Stimulated activated CD8-positive, alpha-beta memory T cell treated with anti-CD3 and anti-CD28 coated beads, Interleukin-7, amount 100 ng/mL, for 4 hours (primary cell): Measurements from ENCODE around the gene ITPK1.

Source experiments
- DNase-seq, 2 donors: peaks; one replicate each; pipeline ENCODE4 v3.0.0-alpha.2; 2020; ENCODE audit warnings: low read depth in 2 of 2

Gene ITPK1

GRCh38 chr14:93010522-93011140 lies 105.1 kb downstream of the ITPK1 start:
- DNase-seq = no peak

DNA sequence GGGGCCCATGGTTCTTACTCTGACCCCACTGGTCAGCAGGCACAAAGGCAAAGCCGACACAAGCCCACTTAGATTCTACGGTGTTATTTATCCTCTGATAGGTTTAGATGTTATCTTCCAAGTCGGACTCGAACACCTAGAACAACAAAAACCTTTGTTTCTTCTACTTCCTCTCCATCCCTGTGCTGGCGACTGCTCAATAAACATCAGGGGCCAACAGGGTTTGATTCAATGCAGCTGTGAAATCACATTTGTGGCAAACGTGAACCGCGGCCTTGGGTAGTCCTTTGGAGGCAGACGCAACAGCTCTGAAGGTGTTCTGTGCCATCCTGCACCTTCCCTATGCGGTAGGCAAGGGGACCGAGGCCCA lies 105.6 kb downstream of the ITPK1 start:
- no peak for DNase-seq

GRCh38 chr14:93009471-93010129 lies 106.1 kb downstream of the ITPK1 start:
- no peak for DNase-seq

DNA sequence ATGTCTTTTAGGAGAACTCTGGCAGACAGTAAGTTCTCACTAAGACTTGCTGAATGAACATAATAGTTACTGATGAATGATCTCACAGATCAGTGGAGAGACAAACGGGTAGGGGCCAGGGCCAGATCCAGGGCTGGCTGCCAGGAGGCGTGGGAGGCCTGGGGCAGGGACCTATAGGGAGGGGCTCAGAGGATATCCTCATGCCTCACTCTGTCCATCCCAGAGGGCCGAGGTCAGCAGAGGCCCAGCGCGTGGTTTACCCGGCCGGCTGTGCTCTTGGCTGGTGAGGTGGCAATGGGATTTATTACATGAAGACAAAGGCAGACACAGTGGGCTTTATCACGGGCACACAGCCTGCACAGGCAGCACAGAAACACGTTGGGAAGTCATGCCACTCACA lies 107.3 kb downstream of the ITPK1 start:
- no peak for DNase-seq

DNA sequence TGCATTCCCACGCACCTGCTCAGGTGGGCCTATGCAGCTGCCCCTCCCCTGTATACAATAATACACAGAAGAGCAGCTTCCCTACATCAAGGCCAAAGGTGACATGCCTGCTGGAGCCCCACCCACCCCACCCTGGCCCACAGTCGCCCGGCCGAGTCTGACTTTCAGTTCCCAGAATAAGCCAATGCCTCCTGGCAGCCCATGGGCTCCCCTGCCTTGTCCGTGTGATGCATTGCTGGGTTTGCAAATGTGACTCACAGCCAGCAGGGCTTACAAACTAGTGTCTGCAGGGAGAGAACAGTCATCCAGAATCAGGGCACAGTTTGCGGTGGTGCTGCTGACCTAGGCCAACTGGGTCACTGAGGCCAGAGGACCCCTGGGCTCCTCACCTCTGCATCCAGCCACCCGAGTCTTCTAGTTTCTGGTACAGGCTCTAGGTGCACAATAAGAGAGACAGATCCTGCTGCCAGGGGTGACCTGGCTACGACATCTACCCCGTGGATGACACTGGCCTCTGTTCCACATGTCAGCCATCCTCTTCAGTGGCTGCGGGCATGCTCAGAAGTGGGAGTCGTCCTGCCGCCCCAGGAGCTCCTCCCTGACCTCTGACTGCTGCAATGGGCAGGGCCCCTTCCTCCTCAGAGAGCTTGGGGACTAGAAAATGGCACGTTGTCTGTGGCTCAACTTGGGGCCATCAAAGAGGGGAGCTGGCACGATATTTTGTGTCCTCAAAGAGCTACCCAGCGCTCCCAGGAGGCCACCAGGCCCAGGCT lies 108.3 kb downstream of the ITPK1 start:
- no peak for DNase-seq

GRCh38 chr14:93006567-93007051 lies 109.1 kb downstream of the ITPK1 start:
- DNase-seq = no peak

DNA sequence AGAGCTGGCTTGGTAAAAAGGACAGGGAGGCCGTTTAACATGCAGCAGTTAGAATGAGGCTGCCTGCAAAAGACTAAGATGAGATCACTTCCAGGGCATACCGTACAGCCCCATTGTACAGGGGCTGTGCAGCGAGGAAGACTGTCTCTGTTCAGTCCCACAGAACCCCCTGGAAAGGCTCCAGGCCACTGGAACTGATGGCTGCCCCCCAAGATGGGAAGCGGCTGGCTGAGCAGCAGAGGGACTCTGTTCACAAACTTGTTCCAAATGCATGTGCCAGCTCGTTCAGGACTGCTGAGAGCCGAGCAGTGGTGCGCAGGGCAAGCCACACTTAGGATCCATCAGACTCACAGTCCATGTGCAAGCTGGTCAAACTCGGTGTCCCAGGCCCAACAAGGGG lies 109.9 kb downstream of the ITPK1 start:
- DNase-seq = no peak

GRCh38 chr14:93005135-93005813 lies 110.5 kb downstream of the ITPK1 start:
- no peak for DNase-seq

DNA sequence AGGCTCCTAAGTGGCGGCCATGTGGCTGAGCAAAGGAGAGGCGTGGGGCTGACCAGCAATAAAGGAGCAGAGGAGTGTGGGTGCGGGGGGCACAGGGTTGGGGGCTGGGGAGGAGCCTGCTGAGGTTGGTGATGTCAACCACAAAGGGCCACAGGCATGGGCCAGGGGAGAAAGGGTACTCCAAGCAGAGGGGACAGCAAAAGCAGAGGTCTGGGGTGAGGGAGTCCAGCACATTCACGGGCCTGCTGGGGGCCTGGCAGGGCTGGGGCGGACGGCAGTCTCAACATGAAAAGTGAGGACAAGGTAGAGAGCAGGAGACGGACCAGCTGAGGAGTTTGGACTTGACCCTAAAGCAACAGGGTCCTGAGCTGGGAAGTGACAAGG lies 111.0 kb downstream of the ITPK1 start:
- no peak for DNase-seq

GRCh38 chr14:93003945-93004698 lies 111.6 kb downstream of the ITPK1 start:
- DNase-seq = no peak

- no peak for DNase-seq
Measured at GRCh38 chr14:93002851-93003298, 112.8 kb downstream of the ITPK1 start.

GRCh38 chr14:93002049-93002448 lies 113.7 kb downstream of the ITPK1 start:
- no peak for DNase-seq

- DNase-seq = no peak
Measured at GRCh38 chr14:92998946-92999345, 116.8 kb downstream of the ITPK1 start.

- DNase-seq = no peak
Measured at GRCh38 chr14:92997343-92998061, 118.2 kb downstream of the ITPK1 start.

DNA sequence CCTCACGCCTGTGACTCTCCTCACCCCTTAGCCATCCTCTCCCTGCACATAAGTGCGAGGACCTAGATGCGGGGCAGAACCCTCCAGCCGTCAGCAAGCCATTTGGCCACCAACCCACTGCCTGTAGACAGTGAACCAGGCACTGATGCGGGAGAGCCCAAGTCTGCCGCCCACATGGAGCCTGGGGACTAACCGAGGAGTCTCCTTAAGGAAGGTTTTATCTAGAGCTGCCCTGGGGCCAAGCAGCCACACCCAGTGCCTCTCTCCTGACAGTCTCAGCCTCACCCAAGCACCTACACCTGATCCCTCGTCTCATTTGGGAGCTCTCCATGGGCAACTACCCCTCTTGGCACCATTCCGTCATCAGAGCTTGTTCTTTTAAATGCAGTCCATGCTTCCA lies 120.1 kb downstream of the ITPK1 start:
- DNase-seq = no peak

DNA sequence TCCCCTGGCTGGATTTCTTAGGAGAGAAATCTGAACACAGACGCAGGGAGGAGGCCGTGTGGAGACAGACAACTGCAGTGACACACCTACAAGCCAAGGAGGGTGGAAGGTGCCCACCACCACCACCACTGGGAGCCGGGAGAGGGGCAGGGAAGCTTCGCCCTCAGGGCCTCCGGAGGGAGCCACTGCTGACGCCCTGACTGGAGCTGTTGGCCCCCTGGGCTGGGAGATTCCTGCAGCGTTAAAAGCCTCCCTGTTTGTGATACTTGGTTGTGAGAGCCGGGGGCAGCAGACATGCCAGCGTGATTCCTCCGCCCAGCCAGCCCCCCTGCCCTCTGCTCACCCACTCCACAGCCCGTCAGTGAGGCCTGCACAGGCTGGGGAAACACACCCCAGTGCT lies 120.8 kb downstream of the ITPK1 start:
- no peak for DNase-seq

- no peak for DNase-seq
Measured at GRCh38 chr14:92994131-92994676, 121.5 kb downstream of the ITPK1 start.

- no peak for DNase-seq
Measured at GRCh38 chr14:92993302-92993701, 122.4 kb downstream of the ITPK1 start.

DNA sequence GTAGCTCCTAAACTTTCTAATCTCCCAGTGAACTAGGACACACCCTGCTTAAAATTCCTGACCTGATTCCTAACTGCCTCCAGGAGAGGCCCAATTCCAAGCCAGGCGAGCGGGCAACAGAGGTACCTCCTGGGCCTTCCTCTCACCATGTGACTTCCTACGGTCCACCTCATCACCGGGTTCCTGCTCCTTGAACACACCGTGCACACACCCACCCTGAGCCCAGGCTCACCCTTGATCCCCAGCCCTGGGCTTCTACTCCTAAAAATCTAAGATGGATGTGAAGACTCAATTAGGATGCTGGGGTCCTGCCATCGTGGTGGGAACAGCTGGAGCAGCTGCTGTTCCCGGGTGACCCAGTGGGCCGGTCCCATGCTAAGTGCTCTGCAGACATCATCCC lies 124.2 kb downstream of the ITPK1 start:
- DNase-seq = no peak
